SK-N-SH (cell line): ENCODE measurements around the gene TAF1B. TPM values are rescaled to one million over a fixed set of nuclear protein-coding genes. Genes with fewer than 3 reads are reported as not detected.

Experiments used
- CTCF ChIA-PET: fragments of 300-600, 350-600 bp; formaldehyde crosslinking; extraction: SDS; loops from one replicate; lab custom pipeline; 2021; lab: Yijun Ruan, JAX
- POLR2A ChIA-PET: fragments of 350-600 bp; sonication (Branson Sonifier 250); formaldehyde crosslinking; extraction: SDS; loops from one replicate; lab custom pipeline; 2020; ENCODE audit warnings: antibody characterized with exemption, inconsistent platforms; lab: Yijun Ruan, JAX
- DNase-seq: peaks from one replicate; pipeline ENCODE4 v3.0.0; 2012
- H2AFZ ChIP-seq: fragments of 200-600 bp; sonication (generic); 2 replicates; pipeline ENCODE4 v1.8.1; 2016; ENCODE audit warnings: antibody characterized with exemption, mild to moderate bottlenecking, low read depth
- H3F3A ChIP-seq: fragments of 200-600 bp; sonication (generic); replicated peaks from 2 replicates; pipeline ENCODE3; 2016; ENCODE audit warnings: antibody characterized with exemption, mild to moderate bottlenecking; ENCODE audit not compliant: insufficient read depth
- H3K27ac ChIP-seq, 2 experiments: fragments of 200-500 bp in 1 of 2; fragments of 200-600 bp in 1 of 2; sonication (Bioruptor generic) in 1 of 2; sonication (generic), shearing (Covaris generic) in 1 of 2; 2 replicates each; pipeline versions ENCODE4 v1.5.1 to v1.6.1; 2014 to 2016; ENCODE audit warnings: low read depth in 2 of 2, inconsistent platforms in 1 of 2, low read length in 1 of 2, mild to moderate bottlenecking in 1 of 2, mixed read lengths in 1 of 2
- H3K27me3 ChIP-seq: fragments of 200-600 bp; sonication (generic), shearing (Covaris generic); 2 replicates; pipeline ENCODE4 v1.6.1; 2016; ENCODE audit warnings: mixed run types; ENCODE audit not compliant: insufficient read depth
- H3K36me3 ChIP-seq, 2 experiments: fragments of 200-500 bp in 1 of 2; fragments of 200-600 bp in 1 of 2; sonication (Bioruptor generic) in 1 of 2; sonication (generic) in 1 of 2; replicated peaks in 1 of 2; 2 replicates each; pipeline versions ENCODE3 to v1.5.1; 2014 to 2016; ENCODE audit warnings: low read length in 1 of 2, mild to moderate bottlenecking in 1 of 2; ENCODE audit not compliant: insufficient read depth in 2 of 2, control insufficient read depth in 1 of 2
- H3K4me1 ChIP-seq, 2 experiments: fragments of 200-500 bp in 1 of 2; fragments of 200-600 bp in 1 of 2; sonication (Bioruptor generic) in 1 of 2; sonication (generic), shearing (Covaris generic) in 1 of 2; 2 replicates each; pipeline versions ENCODE4 v1.5.1 to v1.6.1; 2014 to 2016; ENCODE audit warnings: low read depth in 1 of 2, low read length in 1 of 2, mixed run types in 1 of 2; ENCODE audit not compliant: insufficient read depth in 2 of 2, control insufficient read depth in 1 of 2
- H3K4me2 ChIP-seq: fragments of 200-600 bp; sonication (generic), shearing (Covaris generic); 2 replicates; pipeline ENCODE4 v1.6.1; 2017; ENCODE audit warnings: mixed run types
- H3K4me3 ChIP-seq, 2 experiments: fragments of 200-500 bp in 1 of 2; fragments of 200-600 bp in 1 of 2; sonication (Bioruptor generic) in 1 of 2; sonication (generic), shearing (Covaris generic) in 1 of 2; 2 replicates each; pipeline versions ENCODE4 v1.5.1 to v1.8.1; 2014 to 2016; ENCODE audit warnings: low read depth in 2 of 2, inconsistent platforms in 1 of 2, low read length in 1 of 2, mild to moderate bottlenecking in 1 of 2, mixed read lengths in 1 of 2, moderate library complexity in 1 of 2
- H3K79me2 ChIP-seq: fragments of 200-600 bp; sonication (generic); 2 replicates; pipeline ENCODE4 v1.8.1; 2017; ENCODE audit warnings: mild to moderate bottlenecking; ENCODE audit not compliant: insufficient read depth
- H3K9ac ChIP-seq: fragments of 200-600 bp; sonication (generic); 2 replicates; pipeline ENCODE4 v1.6.1; 2017; ENCODE audit warnings: mixed run types
- H3K9me2 ChIP-seq: fragments of 200-600 bp; sonication (generic); 2 replicates; pipeline ENCODE4 v1.6.1; 2017; ENCODE audit warnings: mixed run types
- H3K9me3 ChIP-seq: fragments of 200-600 bp; sonication (generic); 2 replicates; pipeline ENCODE4 v1.6.1; 2017; ENCODE audit warnings: mixed run types, mild to moderate bottlenecking, moderate library complexity
- H4K20me1 ChIP-seq: fragments of 200-600 bp; sonication (generic); 2 replicates; pipeline ENCODE4 v1.6.1; 2017; ENCODE audit warnings: mild to moderate bottlenecking, mixed run types; ENCODE audit not compliant: insufficient read depth
- EP300 ChIP-seq, 2 experiments: IDR thresholded peaks; 2 replicates each; pipeline versions ENCODE4 v1.4.0 to v1.6.1; 2012; ENCODE audit warnings: borderline replicate concordance in 1 of 2, low read depth in 1 of 2, low read length in 1 of 2
- GABPA ChIP-seq: IDR thresholded peaks from 2 replicates; pipeline ENCODE4 v1.4.0; 2012; ENCODE audit warnings: low read depth, mild to moderate bottlenecking
- MXI1 ChIP-seq: IDR thresholded peaks from 2 replicates; pipeline ENCODE4 v1.6.1; 2012; ENCODE audit warnings: mild to moderate bottlenecking, low read depth, low read length, improper control_type of control experiment
- NFIC ChIP-seq: IDR thresholded peaks from 2 replicates; pipeline ENCODE4 v1.4.0; 2012; ENCODE audit warnings: borderline replicate concordance
- RXRA ChIP-seq: IDR thresholded peaks from 2 replicates; pipeline ENCODE4 v1.4.0; 2012; ENCODE audit warnings: low read depth, mild to moderate bottlenecking, borderline replicate concordance
- TAF1 ChIP-seq: IDR thresholded peaks from 2 replicates; pipeline ENCODE4 v1.6.1; 2012; ENCODE audit warnings: low read depth, mild to moderate bottlenecking, low read length, moderate library complexity, borderline replicate concordance
- TCF12 ChIP-seq: IDR thresholded peaks from 2 replicates; pipeline ENCODE4 v1.4.0; 2012
- YY1 ChIP-seq: IDR thresholded peaks from 2 replicates; pipeline ENCODE4 v1.4.0; 2012; ENCODE audit warnings: low read depth, mild to moderate bottlenecking
- WGBS: methylation state at CpG from one replicate; pipeline ENCODE4 v1.1.6; 2017; ENCODE audit warnings: low lambda C conversion rate; 5-methylcytosine and 5-hydroxymethylcytosine counted together
- polyA plus RNA-seq, 3 experiments: library from polyadenylated mRNA; depleted of rRNA; stranded (reverse); fragments of >200 nt; gene quantifications; 2 replicates each; pipeline ENCODE4 v1.2.3, GENCODE V29; 2012
- TF ChIP-seq, protein P1 (sequence below): fragments of 150-350 bp; IDR thresholded peaks from 2 replicates; pipeline ENCODE4 v1.6.1; 2017; ENCODE audit warnings: antibody characterized with exemption, low read length, low read depth, borderline replicate concordance

Gene TAF1B
- polyA plus RNA-seq, 1 of the 3 experiments (the other 2 are of a cell fraction) = 7.8 TPM

DNA sequence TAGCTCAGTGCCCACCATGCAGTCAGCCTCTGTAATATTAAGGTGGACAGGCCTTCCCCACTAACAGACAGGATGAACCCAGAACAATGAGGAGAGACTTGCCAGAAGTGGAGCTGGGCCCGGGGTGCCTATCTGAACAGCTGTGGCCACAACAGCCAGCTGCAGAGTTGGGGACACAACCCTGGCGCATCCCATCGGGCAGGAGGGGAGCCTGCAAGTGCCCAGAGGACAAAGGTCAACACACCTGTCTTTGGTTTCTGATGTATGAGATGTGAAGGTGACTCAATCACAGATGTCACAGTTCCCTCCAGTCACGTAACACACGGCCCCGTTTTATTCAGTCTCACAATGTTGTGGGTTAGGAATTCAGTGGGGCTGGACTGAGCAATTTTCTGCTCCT lies 48.2 kb upstream of the TAF1B start:
- H3K9me2 ChIP-seq = no peaks in the 10 kb centered on the region
- no peaks in the 10 kb centered on the region for H3K27me3 ChIP-seq
- no peaks in the 10 kb centered on the region for H3K9me3 ChIP-seq
- no peak for TF ChIP-seq TAF1
- no peaks in the 10 kb centered on the region for H3K79me2 ChIP-seq
- H4K20me1 ChIP-seq = no peaks in the 10 kb centered on the region
- no peak overlapping the region for H3K27ac ChIP-seq
- ChIA-PET POLR2A (interaction anchor here (0.7 kb wide), 1 partner anchor 26 kb away, joined by 3 read pairs; no protein-coding TSS in a partner anchor), CTCF (interaction anchor here (1.3 to 14.3 kb wide), 4 partner anchors 9 to 252 kb away, joined by 4 to 185 read pairs (median 26); partner anchors contain the start of gene KLF11)
- H3K4me3 ChIP-seq = no peak overlapping the region
- no peak for DNase-seq
- H2AFZ ChIP-seq = no peak overlapping the region
- 71% methylated on average over 6 of the region's 6 CpGs for WGBS
- H3K9ac ChIP-seq = no peak overlapping the region
- H3F3A ChIP-seq = no peaks in the 10 kb centered on the region
- H3K4me2 ChIP-seq = no peak overlapping the region
- H3K4me1 ChIP-seq = peaks cover 0 to 8% of the 10 kb centered on the region in 2 experiments; a peak in 1 of 4 replicates
- no peaks in the 10 kb centered on the region for H3K36me3 ChIP-seq

DNA sequence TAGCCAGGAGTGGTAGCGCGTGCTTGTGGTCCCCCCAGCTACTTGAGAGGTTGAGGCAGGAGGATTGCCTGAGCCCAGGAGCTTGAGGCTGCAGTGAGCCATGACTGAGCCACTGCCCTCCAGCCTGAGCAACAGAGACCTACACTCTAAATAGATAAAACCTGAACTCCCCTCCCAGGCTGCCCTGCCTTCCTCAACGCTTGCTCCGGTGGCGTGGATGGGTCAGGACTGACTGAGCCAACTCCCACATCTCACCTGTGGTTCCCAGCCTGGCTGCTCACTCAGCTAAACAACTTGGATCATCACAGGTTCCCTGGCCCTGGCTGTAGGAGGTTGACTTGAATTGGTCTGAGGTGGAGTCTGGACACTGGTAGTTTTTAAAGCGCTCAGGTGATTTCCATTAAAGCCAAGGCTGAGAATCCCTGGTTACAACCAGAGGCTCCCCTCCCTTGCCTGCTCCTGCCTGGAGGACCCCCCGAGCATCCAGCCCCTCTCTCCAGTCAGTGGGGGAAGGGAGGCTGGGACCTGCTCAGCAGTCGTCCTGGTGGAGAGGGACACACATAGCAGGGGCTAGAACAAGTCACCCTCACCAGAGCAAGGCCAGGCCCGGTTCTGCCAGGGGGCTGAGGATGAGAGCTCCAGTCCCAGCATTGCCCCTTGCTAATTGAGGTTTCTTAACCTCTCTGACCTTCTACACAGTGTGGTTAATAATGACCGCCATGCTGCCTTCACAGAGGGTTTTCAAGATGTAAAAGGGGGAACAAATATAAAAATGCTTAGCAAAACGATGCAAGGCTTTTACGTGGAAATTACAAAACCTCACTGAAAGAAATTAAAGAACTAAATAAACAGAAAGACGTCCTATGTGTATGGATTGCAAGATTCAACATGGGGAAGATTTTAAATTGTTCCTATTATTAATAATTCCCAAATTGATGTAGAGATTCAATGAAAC lies 46.9 kb upstream of the TAF1B start:
- Histone ChIP-seq H3F3A (peaks cover 2% of the 10 kb centered on the region), H3K27ac (no peak overlapping the region), H3K9me2 (no peaks in the 10 kb centered on the region), H3K4me2 (no peak overlapping the region), H2AFZ (no peak overlapping the region), H3K4me1 (peaks cover 8% of the 10 kb centered on the region in 2 experiments; a peak in 3 of 4 replicates), H3K36me3 (no peaks in the 10 kb centered on the region), H3K9me3 (no peaks in the 10 kb centered on the region), H3K79me2 (no peaks in the 10 kb centered on the region), H4K20me1 (no peaks in the 10 kb centered on the region), H3K9ac (no peak overlapping the region), H3K27me3 (no peaks in the 10 kb centered on the region), H3K4me3 (no peak overlapping the region)
- 80% methylated on average over 13 of the region's 13 CpGs for WGBS
- peak; percentile 62 for DNase-seq
- POLR2A ChIA-PET = no interaction called here
- CTCF ChIA-PET = interaction anchor here (0.7 to 14.3 kb wide), 9 partner anchors 17 to 251 kb away, joined by 3 to 207 read pairs (median 4); partner anchors contain the start of genes KLF11 and TAF1B
- TF ChIP-seq RXRA (no peak), NFIC (no peak)
- TF ChIP-seq, protein P1, sequence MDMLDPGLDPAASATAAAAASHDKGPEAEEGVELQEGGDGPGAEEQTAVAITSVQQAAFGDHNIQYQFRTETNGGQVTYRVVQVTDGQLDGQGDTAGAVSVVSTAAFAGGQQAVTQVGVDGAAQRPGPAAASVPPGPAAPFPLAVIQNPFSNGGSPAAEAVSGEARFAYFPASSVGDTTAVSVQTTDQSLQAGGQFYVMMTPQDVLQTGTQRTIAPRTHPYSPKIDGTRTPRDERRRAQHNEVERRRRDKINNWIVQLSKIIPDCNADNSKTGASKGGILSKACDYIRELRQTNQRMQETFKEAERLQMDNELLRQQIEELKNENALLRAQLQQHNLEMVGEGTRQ = no peak

DNA sequence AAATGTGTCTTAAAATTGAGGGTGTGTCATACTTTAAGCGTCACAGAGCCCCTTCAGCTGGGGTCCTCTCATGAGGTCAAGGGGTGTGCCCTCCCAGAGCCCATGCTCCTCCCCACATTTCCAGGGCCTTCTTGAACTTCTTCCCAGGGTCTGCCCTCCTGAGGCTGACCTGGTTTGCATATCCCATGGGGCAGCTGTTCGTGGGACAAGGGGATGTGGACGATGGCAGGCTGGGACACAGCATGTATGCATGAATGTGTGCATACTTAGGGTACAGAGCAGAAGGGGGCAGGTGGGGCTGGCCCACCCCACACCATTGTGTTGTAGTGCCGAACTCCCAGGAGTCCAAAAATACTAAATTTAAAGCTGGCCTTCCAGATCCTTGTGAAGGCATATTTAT lies 46.2 kb upstream of the TAF1B start:
- no peak for DNase-seq
- TF ChIP-seq RXRA (no peak), MXI1 (no peak), GABPA (no peak), TCF12 (no peak), EP300 (IDR thresholded peaks at IDR 0.05; ENCODE audit: borderline replicate concordance in 1 of 2, low read depth in 1 of 2, low read length in 1 of 2) (no peak), YY1 (no peak)
- ChIA-PET CTCF (interaction anchor here (0.5 to 14.3 kb wide), 10 partner anchors 14 to 250 kb away, joined by 3 to 207 read pairs (median 3); partner anchors contain the start of genes KLF11 and TAF1B), POLR2A (no interaction called here)
- no peaks in the 10 kb centered on the region for H3K36me3 ChIP-seq
- no peak overlapping the region for H3K27ac ChIP-seq
- no peak overlapping the region for H3K4me3 ChIP-seq
- H3F3A ChIP-seq = peaks cover 9% of the 10 kb centered on the region
- no peaks in the 10 kb centered on the region for H3K9me3 ChIP-seq
- WGBS = 77% methylated on average over 4 of the region's 4 CpGs
- no peaks in the 10 kb centered on the region for H3K9me2 ChIP-seq
- no peak overlapping the region for H2AFZ ChIP-seq
- H3K79me2 ChIP-seq = no peaks in the 10 kb centered on the region
- H3K4me2 ChIP-seq = no peak overlapping the region
- H4K20me1 ChIP-seq = no peaks in the 10 kb centered on the region
- H3K9ac ChIP-seq = no peak overlapping the region
- H3K27me3 ChIP-seq = no peaks in the 10 kb centered on the region
- H3K4me1 ChIP-seq = peaks cover 8 to 15% of the 10 kb centered on the region in 2 experiments; a peak in 3 of 4 replicates
